K562 (cell line): Measurements from ENCODE around the gene ZNF48. TPM values are rescaled to one million over a fixed set of nuclear protein-coding genes. Genes with fewer than 3 reads are reported as not detected.
A peak's percentile ranks its signal among the peaks of the same experiment; 100 is the strongest.

ENCODE experiments used
- ATAC-seq: fragments of 200-7000 bp; cut with Tn5 transposase; 3 replicates; pipeline ENCODE4 v1.9.1; 2020; ENCODE audit warnings: moderate library complexity
- BruUV-seq: library from RNA; stranded (reverse); fragments of 400-500 nt; replicated peaks from 2 replicates; lab custom pipeline; 2021; lab: Mats Ljungman, UMichigan
- CTCF ChIA-PET: fragments of 300-600 bp; formaldehyde crosslinking; extraction: SDS; loops from one replicate; lab custom pipeline; 2021; ENCODE audit warnings: low intra/inter-chr PET ratio; lab: Yijun Ruan, JAX
- POLR2A ChIA-PET: fragments of 300-600, 350-650 bp; sonication (Branson Sonifier 250); formaldehyde crosslinking; extraction: SDS; loops from one replicate; lab custom pipeline; 2021; ENCODE audit warnings: antibody characterized with exemption, inconsistent platforms; lab: Yijun Ruan, JAX
- DNase-seq, 4 experiments: peaks; one replicate each; pipeline versions ENCODE4 v3.0.0 to v3.0.0-alpha.2; 2011 to 2018; ENCODE audit warnings: low spot score in 3 of 4, mixed read lengths in 3 of 4; ENCODE audit errors: extremely low read depth in 1 of 4
- FAIRE-seq: peaks from 2 replicates; lab custom pipeline; 2011; peaks lifted over from hg19 to GRCh38; lab: Jason Lieb, UNC
- H2AFZ ChIP-seq: 2 replicates; pipeline ENCODE4 v1.6.0; 2011; ENCODE audit warnings: low read depth, low read length, control low read depth, inconsistent platforms
- H3K27ac ChIP-seq: fragments of 200-600 bp; 3 replicates; pipeline ENCODE4 v1.8.0; 2011; ENCODE audit warnings: low read depth, mild to moderate bottlenecking, control low read depth, inconsistent platforms, low read length, moderate library complexity, mixed read lengths; ENCODE audit errors: extremely low read depth
- H3K27me3 ChIP-seq, 2 experiments: fragments of 300-600 bp in 1 of 2; 2 replicates in 1 of 2; 3 replicates in 1 of 2; pipeline versions ENCODE4 v1.6.0 to v1.8.0; 2011; ENCODE audit warnings: inconsistent platforms in 2 of 2, low read length in 2 of 2, mild to moderate bottlenecking in 1 of 2, mixed read lengths in 1 of 2, moderate library complexity in 1 of 2; ENCODE audit not compliant: control insufficient read depth in 2 of 2, insufficient read depth in 2 of 2
- H3K36me3 ChIP-seq: fragments of 300-600 bp; 3 replicates; pipeline ENCODE4 v1.8.0; 2011; ENCODE audit warnings: mild to moderate bottlenecking, low read length, inconsistent platforms; ENCODE audit not compliant: control insufficient read depth, insufficient read depth
- H3K4me1 ChIP-seq, 2 experiments: fragments of 200-600 bp in 1 of 2; replicated peaks in 1 of 2; 2 replicates in 1 of 2; 3 replicates in 1 of 2; pipeline versions ENCODE4 v1.5.1 to v1.8.0; 2011; ENCODE audit warnings: inconsistent platforms in 2 of 2, low read length in 2 of 2, mild to moderate bottlenecking in 1 of 2, mixed read lengths in 1 of 2, moderate library complexity in 1 of 2; ENCODE audit not compliant: control insufficient read depth in 2 of 2, insufficient read depth in 2 of 2
- H3K4me2 ChIP-seq: 2 replicates; pipeline ENCODE4 v1.6.1; 2011; ENCODE audit warnings: low read length, control low read depth, inconsistent platforms, mixed read lengths; ENCODE audit not compliant: insufficient read depth
- H3K4me3 ChIP-seq: fragments of 200-600 bp; sonication (generic), shearing (Covaris generic); 2 replicates; pipeline ENCODE4 v1.5.1; 2016; ENCODE audit warnings: control low read depth, inconsistent platforms
- H3K79me2 ChIP-seq: fragments of 200-600 bp; 3 replicates; pipeline ENCODE4 v1.8.0; 2011; ENCODE audit warnings: low read length, inconsistent platforms; ENCODE audit not compliant: control insufficient read depth, insufficient read depth
- H3K9ac ChIP-seq, 2 experiments: 2 replicates each; pipeline versions ENCODE4 v1.6.0 to v1.6.1; 2011; ENCODE audit warnings: low read depth in 2 of 2, low read length in 2 of 2, control low read depth in 1 of 2, inconsistent platforms in 1 of 2, mild to moderate bottlenecking in 1 of 2, mixed read lengths in 1 of 2; ENCODE audit not compliant: insufficient read depth in 1 of 2
- H3K9me1 ChIP-seq: one replicate; pipeline ENCODE4 v1.6.0; 2011; ENCODE audit warnings: inconsistent platforms, mild to moderate bottlenecking, low read length, moderate library complexity; ENCODE audit not compliant: control insufficient read depth, insufficient read depth
- H3K9me3 ChIP-seq: replicated peaks from 2 replicates; pipeline ENCODE4 v1.5.1; 2011; ENCODE audit warnings: low read depth, low read length, inconsistent platforms; ENCODE audit not compliant: control insufficient read depth, insufficient read depth
- H4K20me1 ChIP-seq: replicated peaks from 2 replicates; pipeline ENCODE4 v1.6.1; 2011; ENCODE audit warnings: low read length, inconsistent platforms, mixed read lengths; ENCODE audit not compliant: control insufficient read depth, insufficient read depth
- CHD1 ChIP-seq: fragments of 200-600 bp; sonication (generic); IDR thresholded peaks from one replicate; pipeline ENCODE4 v1.6.1; 2012; ENCODE audit warnings: mild to moderate bottlenecking, moderate library complexity, low read length, inconsistent platforms
- DACH1 ChIP-seq: fragments of 450-650 bp; IDR thresholded peaks from 2 replicates; pipeline ENCODE4 v1.6.1; 2018; ENCODE audit not compliant: partially characterized antibody
- FOXA1 ChIP-seq: fragments of 450-650 bp; IDR thresholded peaks from 2 replicates; pipeline ENCODE4 v1.6.1; 2016; ENCODE audit warnings: mild to moderate bottlenecking, borderline replicate concordance
- PML ChIP-seq: IDR thresholded peaks from 2 replicates; pipeline ENCODE4 v1.6.1; 2012; ENCODE audit warnings: low read length, inconsistent platforms
- TARDBP ChIP-seq: fragments of 450-650 bp; IDR thresholded peaks from 2 replicates; pipeline ENCODE4 v1.6.1; 2016
- WGBS: fragments of 100-300 bp; shearing (Covaris generic); methylation state at CpG from one replicate; pipeline ENCODE4 v1.1.6; 2016; ENCODE audit warnings: low coverage, mixed read lengths; ENCODE audit not compliant: insufficient coverage; ENCODE audit errors: missing lambda C conversion rate; 5-methylcytosine and 5-hydroxymethylcytosine counted together
- in situ Hi-C: fragments of 300-500 bp; cut with MboI; formaldehyde crosslinking; loops from 4 replicates; pipeline ENCODE4 v1.15.0; 2018; ENCODE audit warnings: inconsistent platforms, mixed read lengths
- intact Hi-C: fragments of 100-400 bp; cut with micrococcal nuclease; formaldehyde crosslinking; loops from 2 replicates; pipeline ENCODE4 v1.14.2; 2022
- polyA plus RNA-seq, 8 experiments: library from polyadenylated mRNA; depleted of rRNA in 4 of 8; stranded (reverse) in 5 of 8; unstranded in 3 of 8; fragments of >200 nt; fragmentation: Nextera tagmentation in 2 of 8; fragmentation: Illumina TruSeq in 1 of 8; extraction: Ambion mirVana in 2 of 8; extraction: Trizol in 1 of 8; gene quantifications; 2 replicates each; pipeline versions ENCODE4 v1.2.1 to v1.2.3, GENCODE V29; 2011 to 2014; ENCODE audit warnings: inconsistent platforms in 1 of 8, missing spikeins in 1 of 8
- total RNA-seq, 7 experiments: library from RNA; depleted of rRNA in 6 of 7; stranded (reverse); fragments of >200 nt in 6 of 7; fragmentation: Illumina TruSeq in 2 of 7; extraction: Trizol in 2 of 7; gene quantifications; 2 replicates each; pipeline versions ENCODE4 v1.2.1 to v1.2.3, GENCODE V29; 2011 to 2021; ENCODE audit warnings: low replicate concordance in 1 of 7

The ZNF48 gene
- total and polyA plus RNA-seq, 9 of the 15 experiments (the other 6 are each of a cell fraction or from before 2014, with no cell fraction given): 0.38 to 11.6 (median 4.7) TPM

DNA sequence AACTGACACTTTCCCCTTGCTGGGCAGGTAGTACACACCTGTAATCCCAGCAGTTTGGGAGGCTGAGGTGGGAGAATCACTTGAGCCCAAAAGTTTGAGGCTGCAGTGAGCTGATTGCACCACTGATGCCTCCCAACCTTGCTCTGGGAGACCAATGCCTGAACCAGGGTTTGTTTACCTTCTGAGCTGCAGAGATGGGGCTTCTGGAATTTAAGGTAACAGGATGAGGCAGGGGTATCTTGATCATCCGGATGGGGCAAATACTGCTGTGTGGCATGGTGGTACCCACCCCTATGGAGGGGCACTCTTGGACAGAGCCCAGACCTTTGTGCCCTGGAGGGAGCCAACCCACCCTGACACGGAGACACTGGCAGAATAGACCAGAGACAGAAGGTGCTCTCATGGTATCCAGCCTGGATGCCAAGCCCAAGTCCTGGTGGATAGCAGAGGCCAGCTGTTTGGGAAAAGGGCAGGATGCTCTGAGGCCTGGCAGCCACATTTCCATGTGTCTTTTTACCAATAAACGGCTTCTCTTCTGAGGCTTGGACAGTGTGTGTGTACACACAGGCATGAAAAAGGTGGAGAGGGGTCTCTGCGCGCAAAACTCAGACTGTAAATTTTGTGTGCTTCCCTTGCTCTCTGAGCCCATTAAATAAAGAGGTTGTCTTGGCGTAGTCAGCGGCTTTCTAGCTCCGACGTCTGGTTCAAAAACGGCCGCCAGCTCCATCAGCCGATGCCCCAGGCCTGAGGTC lies 4.4 kb downstream of the ZNF48 start:
- ATAC-seq (no peak), DNase-seq (no peak), FAIRE-seq (no peak)
- Histone ChIP-seq H2AFZ (peak overlapping the region; percentile 92; the same call in 1 of the 2 replicates), H4K20me1 (no peaks in the 10 kb centered on the region), H3K9ac (peak overlapping the region; percentile 74 to 89; a peak in 3 of 4 replicates), H3K9me1 (no peaks in the 10 kb centered on the region), H3K9me3 (no peaks in the 10 kb centered on the region), H3K27ac (peak overlapping the region; percentile 74; the same call in 1 of the 3 replicates), H3K4me3 (peak overlapping the region; percentile 44), H3K27me3 (no peaks in the 10 kb centered on the region), H3K79me2 (peaks cover 10% of the 10 kb centered on the region), H3K4me1 (peaks cover 25 to 59% of the 10 kb centered on the region in 2 experiments), H3K36me3 (peaks cover 21% of the 10 kb centered on the region; the same call in 2 of the 3 replicates), H3K4me2 (peak overlapping the region; percentile 73)
- TF ChIP-seq PML (0 out of 2 replicates have a peak, but pooled peaks have one; percentile 27), CHD1 (no peak), TARDBP (no peak), FOXA1 (no peak), DACH1 (no peak)
- 56% methylated on average over 11 of the region's 12 CpGs for WGBS
- intact Hi-C loops (no loop called here), in situ Hi-C loops (loop anchor here (10.0 kb wide), 1 partner anchor 205 kb away; the partner anchor contains the start of genes BOLA2B, SLX1A and SULT1A3)
- CTCF ChIA-PET: no interaction called here
- no TSS peak for BruUV-seq
- POLR2A ChIA-PET: interaction anchor here (0.6 to 1.0 kb wide), 5 partner anchors 17 to 758 kb away, joined by 3 read pairs; no protein-coding TSS in a partner anchor
